ENCODE measurements around the gene NCKAP5L. TPM values are rescaled to one million over a fixed set of nuclear protein-coding genes. Genes with fewer than 3 reads are reported as not detected.
A peak's percentile ranks its signal among the peaks of the same experiment; 100 is the strongest.

The NCKAP5L gene
- total RNA-seq, 2 donors from 2014 or later: 21.2 to 24.1 TPM

DNA sequence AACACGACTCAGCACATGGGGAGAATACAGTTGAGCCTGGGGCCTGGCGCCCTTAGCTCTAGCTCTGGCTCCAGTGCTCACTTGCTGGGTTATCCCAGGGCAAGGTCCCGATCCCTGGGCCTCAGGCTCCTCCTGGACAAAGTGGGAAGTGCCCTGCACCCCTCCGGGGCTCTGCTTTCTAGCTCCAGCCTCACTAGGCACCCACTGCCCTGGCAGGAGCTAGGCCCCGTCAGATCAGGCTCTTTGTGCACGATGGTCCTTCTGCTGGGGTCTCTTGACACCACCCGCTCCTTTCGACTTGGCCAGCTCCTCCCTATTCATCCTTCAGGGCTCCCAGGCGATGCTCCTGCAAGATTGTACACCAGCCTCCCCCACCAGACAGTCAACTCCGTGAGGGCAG, 23.4 kb downstream of the NCKAP5L start:
- 97 to 100% methylated on average over 1 to 10 of the region's 10 CpGs for WGBS, 2 experiments (ENCODE audit: insufficient coverage in 1 of 2, insufficient read length in 1 of 2)
- no peak overlapping the region for H3K4me3 Mint-ChIP-seq
- Histone ChIP-seq H3K9me3 (ENCODE audit: control insufficient read depth, low read length) (no peaks in the 10 kb centered on the region), H3K27me3 (ENCODE audit: control insufficient read depth, insufficient read depth, low read length, poor library complexity, severe bottlenecking) (no peaks in the 10 kb centered on the region), H3K4me3 (ENCODE audit: low read length) (no peak overlapping the region), H3K9ac (ENCODE audit: extremely low read depth, low read length, poor library complexity, severe bottlenecking) (no peak overlapping the region), H3K4me1 (ENCODE audit: control insufficient read depth, insufficient read depth, low read length) (peaks cover 34% of the 10 kb centered on the region), H3K36me3 (ENCODE audit: control insufficient read depth, insufficient read depth, low read length) (peaks cover 14% of the 10 kb centered on the region), H3K27ac (ENCODE audit: low read depth, low read length) (no peak overlapping the region)
- no peaks in the 10 kb centered on the region for H3K27me3 Mint-ChIP-seq (ENCODE audit: insufficient read depth)
- TF ChIP-seq CTCF (conservative IDR thresholded peaks at IDR 0.05): no peak
- H3K27ac Mint-ChIP-seq: no peak overlapping the region
- DNase-seq: no peak
- H3K36me3 Mint-ChIP-seq (ENCODE audit: low read depth): peaks cover 33% of the 10 kb centered on the region
- peaks cover 48% of the 10 kb centered on the region for H3K4me1 Mint-ChIP-seq
- no peaks in the 10 kb centered on the region for H3K9me3 Mint-ChIP-seq

DNA sequence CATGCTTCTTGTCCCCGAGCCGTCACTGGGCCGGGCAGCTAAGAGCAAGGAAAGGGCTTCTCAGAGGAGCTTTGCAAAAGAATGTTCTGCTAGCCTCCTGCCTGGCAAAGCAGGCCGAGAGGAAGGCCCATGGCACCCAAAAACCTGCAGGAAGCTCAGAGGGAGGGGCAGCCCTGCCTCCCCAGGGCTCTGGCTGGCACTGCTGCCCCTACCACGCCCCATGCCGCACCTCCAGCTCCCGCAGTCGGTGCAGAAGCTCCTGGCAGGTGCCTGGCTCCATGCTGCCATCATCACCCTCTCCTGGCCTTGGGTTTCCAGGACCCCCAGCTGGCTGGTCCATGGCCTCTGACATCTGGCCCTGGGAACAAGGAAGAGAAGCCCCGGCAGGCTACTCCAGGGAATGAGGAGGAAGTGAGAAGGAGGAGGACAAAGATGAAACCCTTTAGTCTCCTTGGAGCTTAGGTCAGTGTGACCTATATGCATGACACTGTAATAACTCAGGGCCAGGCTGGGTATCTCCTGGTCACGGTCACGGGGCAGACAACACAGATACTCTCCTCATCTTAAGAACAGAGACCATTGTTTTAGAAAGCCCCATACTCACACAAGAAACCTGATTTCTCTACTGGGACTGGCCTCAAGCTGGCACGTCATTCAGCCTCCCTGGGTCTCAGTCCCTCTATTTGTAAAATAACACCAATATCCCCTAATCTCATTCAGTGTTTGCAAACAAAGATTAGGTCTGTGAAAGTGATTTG, 24.3 kb downstream of the NCKAP5L start:
- Histone ChIP-seq H3K9ac (ENCODE audit: extremely low read depth, low read length, poor library complexity, severe bottlenecking) (no peak overlapping the region), H3K4me1 (ENCODE audit: control insufficient read depth, insufficient read depth, low read length) (peaks cover 34% of the 10 kb centered on the region), H3K4me3 (ENCODE audit: low read length) (no peak overlapping the region), H3K27me3 (ENCODE audit: control insufficient read depth, insufficient read depth, low read length, poor library complexity, severe bottlenecking) (no peaks in the 10 kb centered on the region), H3K36me3 (ENCODE audit: control insufficient read depth, insufficient read depth, low read length) (peaks cover 14% of the 10 kb centered on the region), H3K9me3 (ENCODE audit: control insufficient read depth, low read length) (no peaks in the 10 kb centered on the region), H3K27ac (ENCODE audit: low read depth, low read length) (no peak overlapping the region)
- no peak for DNase-seq
- H3K4me3 Mint-ChIP-seq: no peak overlapping the region
- TF ChIP-seq CTCF (conservative IDR thresholded peaks at IDR 0.05): no peak
- no peaks in the 10 kb centered on the region for H3K27me3 Mint-ChIP-seq (ENCODE audit: insufficient read depth)
- peaks cover 42% of the 10 kb centered on the region for H3K4me1 Mint-ChIP-seq
- WGBS, 2 experiments (ENCODE audit: insufficient coverage in 1 of 2, insufficient read length in 1 of 2): 84 to 88% methylated on average over 10 to 12 of the region's 12 CpGs
- H3K27ac Mint-ChIP-seq: no peak overlapping the region
- H3K36me3 Mint-ChIP-seq (ENCODE audit: low read depth): peaks cover 40% of the 10 kb centered on the region
- no peaks in the 10 kb centered on the region for H3K9me3 Mint-ChIP-seq

- peaks cover 34% of the 10 kb centered on the region for H3K4me1 ChIP-seq (ENCODE audit: control insufficient read depth, insufficient read depth, low read length)
- no peak for TF ChIP-seq CTCF (conservative IDR thresholded peaks at IDR 0.05)
- H3K4me3 ChIP-seq (ENCODE audit: low read length): no peak overlapping the region
- Mint-ChIP-seq H3K4me1 (peaks cover 42% of the 10 kb centered on the region), H3K9me3 (no peaks in the 10 kb centered on the region), H3K27ac (peak overlapping the region; percentile 52), H3K27me3 (ENCODE audit: insufficient read depth) (no peaks in the 10 kb centered on the region), H3K4me3 (peak overlapping the region; percentile 14), H3K36me3 (ENCODE audit: low read depth) (peaks cover 43% of the 10 kb centered on the region)
- no peaks in the 10 kb centered on the region for H3K9me3 ChIP-seq (ENCODE audit: control insufficient read depth, low read length)
- WGBS, 2 experiments (ENCODE audit: insufficient coverage in 1 of 2, insufficient read length in 1 of 2): 91 to 95% methylated on average over 10 to 17 of the region's 17 CpGs
- H3K9ac ChIP-seq (ENCODE audit: extremely low read depth, low read length, poor library complexity, severe bottlenecking): no peak overlapping the region
- no peak overlapping the region for H3K27ac ChIP-seq (ENCODE audit: low read depth, low read length)
- no peaks in the 10 kb centered on the region for H3K27me3 ChIP-seq (ENCODE audit: control insufficient read depth, insufficient read depth, low read length, poor library complexity, severe bottlenecking)
- DNase-seq: no peak
- H3K36me3 ChIP-seq (ENCODE audit: control insufficient read depth, insufficient read depth, low read length): peaks cover 30% of the 10 kb centered on the region
These were observed 26.8 kb downstream of the NCKAP5L start for GRCh38 chr12:49801141-49802063.
